Head of caudate nucleus (tissue), 42 donors: Measurements from ENCODE around the gene CSRP1.
"Not testable (repeated sequence)": the region's sequence is repeated elsewhere in the genome, so short reads cannot be mapped to it uniquely, and the experiment has no call there.

Source experiments
- DNase-seq, 42 donors: peaks; one replicate each; pipeline versions ENCODE4 v3.0.0 to v3.0.0-alpha.2; 2020 to 2021; ENCODE audit warnings: mixed read lengths in 7 of 42
- intact Hi-C: fragments of 100-400 bp; cut with DNase I; formaldehyde crosslinking; loops from one replicate; pipeline ENCODE4 v1.15.0; 2022

Gene CSRP1

GRCh38 chr1:201520046-201520575 lies 13.2 kb upstream of the CSRP1 start:
- DNase-seq: peak in 1 of 42 donors; percentile 8
- intact Hi-C loops: not testable (repeated sequence)

GRCh38 chr1:201518071-201518470 lies 11.1 kb upstream of the CSRP1 start:
- intact Hi-C loops: no loop called here

GRCh38 chr1:201517631-201518030 lies 10.7 kb upstream of the CSRP1 start:
- DNase-seq: peak in 1 of 42 donors; percentile 1
- intact Hi-C loops: no loop called here

More at GRCh38 chr1:201518071-201518470, 11.1 kb upstream of the CSRP1 start:
- DNase-seq: no peak

GRCh38 chr1:201516511-201517127 lies 9.7 kb upstream of the CSRP1 start:
- no peak for DNase-seq
- intact Hi-C loops: no loop called here

GRCh38 chr1:201515895-201516294 lies 9.0 kb upstream of the CSRP1 start:
- intact Hi-C loops: no loop called here

GRCh38 chr1:201515062-201515750 lies 8.3 kb upstream of the CSRP1 start:
- intact Hi-C loops: no loop called here

More at GRCh38 chr1:201515895-201516294, 9.0 kb upstream of the CSRP1 start:
- peak in 1 of 42 donors; percentile 1 for DNase-seq

GRCh38 chr1:201514466-201514865 lies 7.5 kb upstream of the CSRP1 start:
- no peak for DNase-seq
- intact Hi-C loops: loop anchor here (5.0 kb wide), 1 partner anchor 67 kb away; no protein-coding TSS in a partner anchor

More at GRCh38 chr1:201515062-201515750, 8.3 kb upstream of the CSRP1 start:
- DNase-seq: no peak

GRCh38 chr1:201513498-201514243 lies 6.7 kb upstream of the CSRP1 start:
- peak in 8 of 42 donors; percentile 52 to 78 (median 60) for DNase-seq
- intact Hi-C loops: loop anchor here (1.0 to 5.0 kb wide), 2 partner anchors 31 to 66 kb away; no protein-coding TSS in a partner anchor

GRCh38 chr1:201511941-201512539 lies 5.1 kb upstream of the CSRP1 start:
- DNase-seq: peak; percentile 61 to 90 (median 77)
- intact Hi-C loops: loop anchor here (5.0 kb wide), 1 partner anchor 65 kb away; no protein-coding TSS in a partner anchor

GRCh38 chr1:201511396-201511940 lies 4.5 kb upstream of the CSRP1 start:
- intact Hi-C loops: loop anchor here (5.0 kb wide), 1 partner anchor 64 kb away; no protein-coding TSS in a partner anchor
- peak in 2 of 42 donors; percentile 17 to 37 for DNase-seq

GRCh38 chr1:201510734-201511133 lies 3.8 kb upstream of the CSRP1 start:
- intact Hi-C loops: loop anchor here (5.0 kb wide), 1 partner anchor 63 kb away; no protein-coding TSS in a partner anchor
- no peak for DNase-seq

- intact Hi-C loops: loop anchor here (5.0 kb wide), 1 partner anchor 62 kb away; no protein-coding TSS in a partner anchor
- no peak for DNase-seq
Measured at GRCh38 chr1:201509601-201510374, 2.9 kb upstream of the CSRP1 start.

- no peak for DNase-seq
Measured at GRCh38 chr1:201508809-201509208, 1.9 kb upstream of the CSRP1 start.

GRCh38 chr1:201507360-201507675 lies 395 bp upstream of the CSRP1 start:
- intact Hi-C loops: no loop called here
- no peak for DNase-seq

More at GRCh38 chr1:201508809-201509208, 1.9 kb upstream of the CSRP1 start:
- intact Hi-C loops: no loop called here

GRCh38 chr1:201506092-201506491 lies 831 bp downstream of the CSRP1 start:
- DNase-seq: peak in 8 of 42 donors; percentile 48 to 65 (median 58)
- intact Hi-C loops: no loop called here

- no peak for DNase-seq
- intact Hi-C loops: no loop called here
Measured at GRCh38 chr1:201505503-201505890, 1.4 kb downstream of the CSRP1 start.

- intact Hi-C loops: no loop called here
Measured at GRCh38 chr1:201504799-201505502, 2.0 kb downstream of the CSRP1 start.

More at GRCh38 chr1:201504799-201505502, 2.0 kb downstream of the CSRP1 start:
- DNase-seq: no peak
